ENCODE results near the gene POR.

The POR gene

GRCh38 chr7:75955331-75955955 is 40.5 kb downstream of the POR start:
- DNase-seq: no peak

- DNase-seq: no peak
These were observed 42.2 kb downstream of the POR start for GRCh38 chr7:75957021-75957736.

GRCh38 chr7:75958802-75959543 is 44.0 kb downstream of the POR start:
- DNase-seq: no peak

GRCh38 chr7:75960372-75960771 is 45.4 kb downstream of the POR start:
- DNase-seq: no peak

GRCh38 chr7:75961218-75961617 is 46.3 kb downstream of the POR start:
- no peak for DNase-seq

- no peak for DNase-seq
These were observed 47.8 kb downstream of the POR start for GRCh38 chr7:75962607-75963380.

GRCh38 chr7:75963381-75963995 is 48.5 kb downstream of the POR start:
- DNase-seq: no peak

GRCh38 chr7:75965617-75966016 is 50.7 kb downstream of the POR start:
- no peak for DNase-seq

- DNase-seq: no peak
These were observed 51.4 kb downstream of the POR start for GRCh38 chr7:75966190-75966961.

- DNase-seq: no peak
These were observed 52.1 kb downstream of the POR start for GRCh38 chr7:75967055-75967454.

- peak; percentile 58 to 83 (median 81) for DNase-seq
These were observed 52.6 kb downstream of the POR start for GRCh38 chr7:75967487-75967997.

- no peak for DNase-seq
These were observed 53.1 kb downstream of the POR start for GRCh38 chr7:75968012-75968411.

- no peak for DNase-seq
These were observed 53.6 kb downstream of the POR start for GRCh38 chr7:75968561-75969001.

GRCh38 chr7:75969182-75969581 is 54.2 kb downstream of the POR start:
- no peak for DNase-seq

GRCh38 chr7:75969704-75970498 is 54.9 kb downstream of the POR start:
- no peak for DNase-seq

GRCh38 chr7:75971309-75971960 is 56.5 kb downstream of the POR start:
- DNase-seq: no peak

GRCh38 chr7:75971961-75972763 is 57.2 kb downstream of the POR start:
- peak; percentile 63 to 84 (median 79) for DNase-seq

- DNase-seq: no peak
These were observed 62.8 kb downstream of the POR start for GRCh38 chr7:75977743-75978142.
